MG63 (cell line): ENCODE results near the gene DAGLA. TPM values are rescaled to one million over a fixed set of nuclear protein-coding genes. Genes with fewer than 3 reads are reported as not detected.
"Not testable (repeated sequence)": the region's sequence is repeated elsewhere in the genome, so short reads cannot be mapped to it uniquely, and the experiment has no call there.

Experiments used
- DNase-seq: peaks from one replicate; pipeline ENCODE4 v3.0.0-alpha.2; 2020
- H3K27me3 ChIP-seq: fragments of 250-450 bp; sonication (Bioruptor Pico); 2 replicates; pipeline ENCODE4 v1.5.1; 2020; ENCODE audit warnings: mild to moderate bottlenecking, moderate library complexity
- H3K36me3 ChIP-seq: fragments of 250-450 bp; sonication (Bioruptor Pico); 2 replicates; pipeline ENCODE4 v1.5.1; 2020; ENCODE audit warnings: mild to moderate bottlenecking, moderate library complexity
- H3K4me3 ChIP-seq: fragments of 250-450 bp; sonication (Bioruptor Pico); 2 replicates; pipeline ENCODE4 v1.5.1; 2020; ENCODE audit warnings: mild to moderate bottlenecking, moderate library complexity
- H3K9me3 ChIP-seq: fragments of 250-450 bp; sonication (Bioruptor Pico); 2 replicates; pipeline ENCODE4 v1.5.1; 2020; ENCODE audit warnings: mild to moderate bottlenecking, moderate library complexity
- total RNA-seq: library from RNA; depleted of rRNA; stranded (reverse); fragments of >200 nt; shearing (Covaris generic); gene quantifications from 2 replicates; pipeline ENCODE4 v1.2.3, GENCODE V29; 2014; ENCODE audit warnings: low replicate concordance; rRNA removed

Gene DAGLA, protein sequence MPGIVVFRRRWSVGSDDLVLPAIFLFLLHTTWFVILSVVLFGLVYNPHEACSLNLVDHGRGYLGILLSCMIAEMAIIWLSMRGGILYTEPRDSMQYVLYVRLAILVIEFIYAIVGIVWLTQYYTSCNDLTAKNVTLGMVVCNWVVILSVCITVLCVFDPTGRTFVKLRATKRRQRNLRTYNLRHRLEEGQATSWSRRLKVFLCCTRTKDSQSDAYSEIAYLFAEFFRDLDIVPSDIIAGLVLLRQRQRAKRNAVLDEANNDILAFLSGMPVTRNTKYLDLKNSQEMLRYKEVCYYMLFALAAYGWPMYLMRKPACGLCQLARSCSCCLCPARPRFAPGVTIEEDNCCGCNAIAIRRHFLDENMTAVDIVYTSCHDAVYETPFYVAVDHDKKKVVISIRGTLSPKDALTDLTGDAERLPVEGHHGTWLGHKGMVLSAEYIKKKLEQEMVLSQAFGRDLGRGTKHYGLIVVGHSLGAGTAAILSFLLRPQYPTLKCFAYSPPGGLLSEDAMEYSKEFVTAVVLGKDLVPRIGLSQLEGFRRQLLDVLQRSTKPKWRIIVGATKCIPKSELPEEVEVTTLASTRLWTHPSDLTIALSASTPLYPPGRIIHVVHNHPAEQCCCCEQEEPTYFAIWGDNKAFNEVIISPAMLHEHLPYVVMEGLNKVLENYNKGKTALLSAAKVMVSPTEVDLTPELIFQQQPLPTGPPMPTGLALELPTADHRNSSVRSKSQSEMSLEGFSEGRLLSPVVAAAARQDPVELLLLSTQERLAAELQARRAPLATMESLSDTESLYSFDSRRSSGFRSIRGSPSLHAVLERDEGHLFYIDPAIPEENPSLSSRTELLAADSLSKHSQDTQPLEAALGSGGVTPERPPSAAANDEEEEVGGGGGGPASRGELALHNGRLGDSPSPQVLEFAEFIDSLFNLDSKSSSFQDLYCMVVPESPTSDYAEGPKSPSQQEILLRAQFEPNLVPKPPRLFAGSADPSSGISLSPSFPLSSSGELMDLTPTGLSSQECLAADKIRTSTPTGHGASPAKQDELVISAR
- total RNA-seq = 1.3 and 1.4 TPM in 2 replicates

DNA sequence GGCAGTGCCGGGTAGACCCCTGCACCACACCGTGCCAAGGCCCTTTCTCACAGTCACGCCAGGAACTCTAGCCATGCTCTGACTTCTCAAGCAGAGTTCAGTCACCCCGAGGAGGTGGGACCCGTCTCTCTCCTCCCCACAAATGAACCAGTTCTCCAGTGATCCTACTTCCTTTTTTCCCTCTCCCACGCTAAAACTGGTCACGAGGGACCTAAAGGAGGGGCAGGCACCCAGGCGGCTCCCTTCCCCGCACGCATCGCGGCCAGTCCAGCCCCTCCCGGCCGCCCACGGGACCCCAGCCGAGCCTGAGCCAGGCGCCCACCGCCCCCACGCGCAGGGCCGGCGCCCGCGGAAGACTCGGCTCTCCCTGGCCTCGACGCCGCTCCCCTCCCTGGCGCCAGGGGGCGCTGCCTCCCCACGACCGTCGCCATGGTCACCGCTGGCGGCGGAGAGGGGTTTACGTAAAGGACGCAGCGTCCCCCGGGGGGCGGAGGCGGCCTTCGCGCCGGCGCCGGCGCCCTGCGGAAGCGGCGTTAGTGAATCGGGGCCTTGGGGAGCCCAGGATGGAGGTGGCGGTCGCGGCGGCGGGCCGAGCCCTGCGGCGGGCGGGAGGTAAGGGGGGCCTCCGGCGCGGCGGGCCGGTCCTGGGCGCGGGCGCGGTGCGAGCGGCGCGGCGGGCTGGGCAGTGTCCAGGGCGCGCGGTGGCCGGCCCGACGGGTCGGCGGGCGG lies at the start of gene DAGLA:
Gene DAGLA, plus strand, starts transcription at position 499 of the 729 bp plus-strand sequence. CDS start 39,765 bp downstream, outside the sequence.
- DNase-seq = peak; percentile 58
- H3K4me3 ChIP-seq = peak within 1 kb of the TSS; percentile 65
- H3K27me3 ChIP-seq = peaks cover 16% of the 10 kb centered on the region
- no peaks in the 10 kb centered on the region for H3K36me3 ChIP-seq
- H3K9me3 ChIP-seq = no peaks in the 10 kb centered on the region

DNA sequence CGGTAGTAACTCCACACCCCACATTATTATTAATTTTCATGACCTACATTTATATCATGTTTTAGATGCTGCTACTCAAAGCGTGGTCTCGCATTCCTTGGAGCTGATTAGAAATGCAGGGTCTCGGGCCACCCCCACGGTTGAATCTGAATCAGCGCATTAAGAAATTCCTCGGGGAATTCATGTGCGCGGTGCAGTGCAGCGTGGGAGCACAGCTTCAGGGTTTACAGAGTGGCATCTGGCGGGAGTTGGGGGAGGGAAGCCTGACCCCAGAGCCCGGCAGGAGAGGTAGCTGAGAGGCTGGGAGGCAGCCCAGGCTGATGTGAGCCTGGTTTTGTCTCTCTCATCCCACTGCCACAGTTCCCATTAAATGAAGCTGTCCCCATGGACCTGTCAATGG lies 48.1 kb upstream of the DAGLA start:
- no peak for DNase-seq
- H3K36me3 ChIP-seq = no peaks in the 10 kb centered on the region
- no peaks in the 10 kb centered on the region for H3K27me3 ChIP-seq
- H3K9me3 ChIP-seq = no peaks in the 10 kb centered on the region
- no peak overlapping the region for H3K4me3 ChIP-seq

DNA sequence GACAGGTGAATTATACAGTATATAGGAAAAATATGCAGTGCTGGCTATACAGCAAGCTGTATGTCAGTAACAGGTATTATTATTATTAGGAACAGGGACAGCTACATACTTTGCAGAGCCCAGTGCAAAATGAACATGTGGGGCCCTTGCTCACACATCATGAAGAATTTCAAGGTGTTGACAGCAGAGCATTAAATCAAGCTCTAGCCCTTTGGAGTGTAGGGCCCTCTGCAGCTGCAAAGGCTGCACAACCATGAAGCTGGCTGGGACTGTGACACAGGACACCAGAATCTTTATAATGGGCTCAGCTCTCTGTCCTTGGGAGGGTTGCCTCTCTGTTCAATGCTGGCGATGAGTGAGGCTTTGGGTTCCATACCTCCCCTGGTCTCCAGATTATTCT lies 44.9 kb upstream of the DAGLA start:
- Histone ChIP-seq H3K9me3 (no peaks in the 10 kb centered on the region), H3K4me3 (no peak overlapping the region), H3K36me3 (no peaks in the 10 kb centered on the region), H3K27me3 (no peaks in the 10 kb centered on the region)
- no peak for DNase-seq

DNA sequence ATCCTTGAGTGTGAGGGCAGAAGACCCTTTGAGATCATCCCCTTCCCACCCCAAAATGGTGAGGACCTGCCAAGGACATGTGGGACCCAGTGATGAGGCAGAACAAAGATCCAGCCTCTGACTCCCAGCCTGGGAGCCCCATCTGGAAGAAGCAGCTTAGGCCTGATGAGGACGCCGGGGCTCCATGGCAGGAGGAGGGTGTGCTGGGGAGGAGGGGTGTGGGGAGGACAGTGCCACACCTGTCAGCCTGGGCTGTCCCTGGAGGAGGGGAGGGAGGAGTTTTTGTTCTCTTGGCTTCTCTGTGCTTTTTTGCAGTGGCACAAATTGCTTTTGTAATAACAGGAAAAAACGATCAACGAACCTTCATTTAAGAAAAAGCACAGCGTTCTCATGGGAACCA lies 44.4 kb upstream of the DAGLA start:
- no peak for DNase-seq
- no peaks in the 10 kb centered on the region for H3K9me3 ChIP-seq
- H3K36me3 ChIP-seq = no peaks in the 10 kb centered on the region
- no peaks in the 10 kb centered on the region for H3K27me3 ChIP-seq
- no peak overlapping the region for H3K4me3 ChIP-seq

DNA sequence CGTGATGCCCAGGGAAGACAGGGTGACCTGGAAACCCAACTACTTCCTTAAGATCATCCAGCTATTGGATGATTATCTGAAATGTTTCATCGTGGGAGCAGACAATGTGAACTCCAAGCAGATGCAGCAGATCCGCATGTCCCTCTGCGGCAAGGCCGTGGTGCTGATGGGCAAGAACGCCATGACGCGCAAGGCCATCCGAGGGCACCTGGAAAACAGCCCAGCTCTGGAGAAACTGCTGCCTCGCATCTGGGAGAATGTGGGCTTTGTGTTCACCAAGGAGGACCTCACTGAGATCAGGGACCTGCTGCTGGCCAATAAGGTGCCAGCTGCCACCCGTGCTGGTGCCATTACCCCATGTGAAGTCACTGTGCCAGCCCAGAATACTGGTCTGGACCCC lies 43.5 kb upstream of the DAGLA start:
- Histone ChIP-seq H3K4me3 (no peak overlapping the region), H3K27me3 (no peaks in the 10 kb centered on the region), H3K9me3 (no peaks in the 10 kb centered on the region), H3K36me3 (no peaks in the 10 kb centered on the region)
- DNase-seq = no peak

DNA sequence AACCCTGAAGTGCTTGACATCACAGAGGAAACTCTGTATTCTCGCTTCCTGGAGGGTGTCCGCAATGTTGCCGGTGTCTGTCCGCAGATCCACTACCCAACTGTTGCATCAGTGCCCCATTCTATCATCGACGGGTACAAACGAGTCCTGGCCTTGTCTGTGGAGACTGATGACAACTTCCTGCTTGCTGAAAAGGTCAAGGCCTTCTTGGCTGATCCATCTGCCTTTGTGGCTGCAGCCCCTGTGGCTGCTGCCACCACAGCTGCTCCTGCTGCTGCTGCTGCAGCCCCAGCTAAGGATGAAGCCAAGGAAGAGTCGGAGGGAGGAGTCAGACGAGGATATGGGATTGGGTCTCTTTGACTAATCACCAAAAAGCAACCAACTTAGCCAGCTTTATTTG lies 42.9 kb upstream of the DAGLA start:
- Histone ChIP-seq H3K27me3 (no peaks in the 10 kb centered on the region), H3K36me3 (no peaks in the 10 kb centered on the region), H3K9me3 (no peaks in the 10 kb centered on the region), H3K4me3 (no peak overlapping the region)
- DNase-seq = no peak

DNA sequence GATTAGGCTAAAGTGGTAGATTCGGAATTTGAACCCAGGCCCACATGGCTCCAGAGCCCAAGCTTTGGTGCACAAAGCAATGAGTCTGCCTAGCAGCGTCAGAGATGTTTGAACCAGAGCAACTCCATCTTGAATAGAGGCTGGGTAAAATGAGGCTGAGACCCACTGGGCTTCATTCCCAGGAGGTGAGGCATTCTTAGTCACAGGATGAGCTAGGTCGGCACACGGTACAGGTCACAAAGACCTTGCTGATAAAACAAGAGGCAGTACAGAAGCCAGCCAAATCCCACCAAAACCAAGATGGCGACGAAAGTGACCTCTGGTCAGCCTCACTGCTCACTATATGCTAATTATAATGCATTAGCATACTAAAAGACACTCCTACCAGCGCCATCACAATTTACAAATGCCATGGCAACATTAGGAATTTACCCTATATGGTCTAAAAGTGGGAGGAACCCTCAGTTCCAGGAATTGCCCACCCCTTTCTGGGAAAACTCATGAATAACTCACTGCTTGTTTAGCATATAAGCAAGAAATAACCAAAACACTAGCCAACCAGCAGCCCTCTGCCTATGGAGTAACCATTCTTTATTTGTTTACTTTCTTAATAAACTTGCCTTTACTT lies 40.3 kb upstream of the DAGLA start:
- DNase-seq = no peak
- Histone ChIP-seq H3K4me3 (no peak overlapping the region), H3K36me3 (no peaks in the 10 kb centered on the region), H3K27me3 (no peaks in the 10 kb centered on the region), H3K9me3 (no peaks in the 10 kb centered on the region)

DNA sequence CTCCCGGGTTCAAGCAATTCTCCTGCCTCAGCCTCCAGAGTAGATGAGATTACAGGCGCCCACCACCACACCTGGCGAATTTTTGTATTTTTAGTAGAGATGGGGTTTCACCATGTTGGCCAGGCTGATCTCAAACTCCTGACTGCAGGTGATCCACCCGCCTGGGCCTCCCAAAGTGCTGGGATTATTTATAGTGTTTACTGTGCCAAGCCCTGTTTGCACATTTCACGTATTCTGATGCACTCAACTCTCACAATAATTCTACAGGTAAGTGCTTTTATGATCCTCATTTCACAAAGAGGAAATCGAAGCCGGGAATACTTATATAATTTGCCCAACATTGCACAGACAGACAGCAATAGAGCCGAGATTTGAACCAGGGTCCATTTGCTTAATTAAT lies 38.0 kb upstream of the DAGLA start:
- no peaks in the 10 kb centered on the region for H3K36me3 ChIP-seq
- H3K4me3 ChIP-seq = no peak overlapping the region
- DNase-seq = no peak
- no peaks in the 10 kb centered on the region for H3K27me3 ChIP-seq
- no peaks in the 10 kb centered on the region for H3K9me3 ChIP-seq

DNA sequence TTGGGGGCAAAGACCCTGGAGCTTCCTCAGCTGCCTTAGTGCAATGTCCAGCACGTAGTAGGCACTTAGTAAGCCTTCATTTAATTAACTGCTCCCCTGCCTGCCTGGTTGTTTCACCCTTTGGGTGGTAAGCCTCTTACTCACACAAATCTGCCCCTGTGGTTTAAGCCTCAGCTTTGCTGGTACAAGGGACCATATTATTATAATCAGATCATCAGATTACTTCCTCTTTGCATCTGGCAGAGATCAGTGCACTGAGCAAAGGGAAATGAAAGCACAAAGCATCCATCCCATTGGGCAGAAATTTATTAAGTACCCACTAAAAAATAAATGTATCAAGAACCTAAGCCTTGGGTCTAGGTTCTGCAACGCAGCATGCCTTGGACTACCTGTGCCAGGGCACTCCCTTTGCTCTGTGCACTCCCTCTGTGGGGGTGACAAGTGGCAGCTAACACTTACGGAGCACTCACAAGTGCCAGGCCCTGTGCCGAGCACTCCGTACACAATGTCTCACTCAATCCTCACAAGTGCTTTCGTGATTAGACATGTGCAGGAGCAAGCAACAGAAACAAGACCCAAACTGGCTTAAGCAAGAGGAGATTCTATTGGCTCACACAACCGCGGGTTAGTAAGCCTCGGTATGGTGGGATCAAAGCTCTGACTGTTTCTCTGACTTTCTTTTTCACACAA lies 34.9 kb upstream of the DAGLA start:
- no peaks in the 10 kb centered on the region for H3K27me3 ChIP-seq
- H3K9me3 ChIP-seq = no peaks in the 10 kb centered on the region
- no peak overlapping the region for H3K4me3 ChIP-seq
- H3K36me3 ChIP-seq = no peaks in the 10 kb centered on the region
- DNase-seq = no peak

DNA sequence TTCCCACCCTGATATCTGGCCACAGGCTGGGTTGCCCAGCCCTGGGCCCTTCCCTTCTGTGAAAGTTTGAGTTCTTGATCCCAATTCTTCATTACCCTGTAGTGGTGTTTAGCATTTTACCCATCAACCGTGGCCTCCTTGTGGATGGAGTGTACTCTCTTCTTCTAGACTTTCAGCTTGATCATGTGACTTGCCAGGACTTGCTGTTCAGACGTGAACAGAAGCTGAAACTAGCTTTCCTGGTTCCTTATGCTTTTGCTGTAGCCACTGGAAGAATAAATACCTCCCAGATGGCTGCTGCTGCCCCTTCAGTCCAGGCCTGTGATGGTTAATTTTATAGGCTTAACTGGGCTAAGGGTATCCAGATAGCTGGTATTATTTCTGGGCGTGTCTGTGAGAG lies 32.7 kb upstream of the DAGLA start:
- DNase-seq = no peak

DNA sequence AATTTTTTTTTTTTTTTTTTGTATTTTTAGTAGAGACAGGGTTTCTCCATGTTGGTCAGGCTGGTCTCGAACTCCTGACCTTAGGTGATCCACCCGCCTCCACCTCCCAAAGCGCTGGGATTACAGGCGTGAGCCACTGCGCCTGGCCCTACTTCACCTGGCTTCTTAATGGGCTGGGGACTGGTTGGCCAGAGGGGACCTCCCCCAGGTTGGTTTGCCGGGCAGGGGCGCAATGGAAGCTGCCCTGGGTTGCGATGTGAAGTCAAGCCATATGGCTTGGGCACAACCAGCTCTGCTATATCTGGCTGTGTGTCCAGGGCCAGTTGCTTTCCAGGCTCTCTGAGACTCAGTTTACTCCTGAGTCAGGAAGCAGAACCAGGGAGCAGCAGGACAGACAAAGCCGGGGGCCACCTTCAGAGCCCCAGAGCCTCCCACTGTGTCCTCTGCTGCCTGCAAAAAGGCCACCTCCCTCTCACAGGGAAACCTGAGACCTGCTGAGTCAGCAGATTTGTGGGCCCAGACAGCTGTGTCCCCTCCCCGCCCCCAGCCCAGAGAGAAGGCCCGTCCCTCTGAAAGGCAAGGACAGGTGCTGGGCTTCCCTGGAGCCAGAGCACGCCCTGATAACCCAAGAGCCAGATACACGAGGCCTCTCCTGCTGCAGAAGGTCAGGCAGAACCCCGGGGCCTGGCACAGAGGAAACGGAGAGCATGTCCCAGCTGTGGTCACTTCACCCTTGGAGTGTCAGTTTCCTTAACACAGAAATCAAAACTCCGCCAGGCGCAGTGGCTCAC lies 29.2 kb upstream of the DAGLA start:
- H3K36me3 ChIP-seq = no peaks in the 10 kb centered on the region
- H3K27me3 ChIP-seq = 0 out of 2 replicates have a peak, but pooled peaks cover 3% of the 10 kb centered on the region
- H3K4me3 ChIP-seq = no peak overlapping the region
- no peak for DNase-seq
- no peaks in the 10 kb centered on the region for H3K9me3 ChIP-seq

More for the DNA sequence above, 32.7 kb upstream of the DAGLA start:
- H3K9me3 ChIP-seq = no peaks in the 10 kb centered on the region
- H3K4me3 ChIP-seq = no peak overlapping the region
- H3K36me3 ChIP-seq = no peaks in the 10 kb centered on the region
- no peaks in the 10 kb centered on the region for H3K27me3 ChIP-seq

DNA sequence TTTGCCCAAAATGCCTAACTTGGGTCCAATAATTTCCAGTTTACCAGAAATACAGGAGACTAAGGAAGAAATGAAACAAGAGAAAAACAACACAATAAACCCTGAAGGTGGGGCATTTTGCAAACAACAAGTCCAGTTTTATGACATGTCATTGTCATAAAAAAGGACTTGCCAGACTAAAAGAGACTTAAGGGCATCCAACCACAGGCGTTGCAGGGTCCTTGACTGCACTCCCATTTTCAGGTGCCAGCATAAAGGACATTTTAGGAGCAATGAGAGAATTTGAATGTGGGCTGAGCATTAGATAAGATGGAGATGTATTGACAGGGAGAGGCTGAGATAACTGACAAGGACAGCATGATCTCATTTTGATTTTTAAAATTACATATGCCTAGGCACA lies 28.1 kb upstream of the DAGLA start:
- Histone ChIP-seq H3K9me3 (no peaks in the 10 kb centered on the region), H3K36me3 (no peaks in the 10 kb centered on the region), H3K27me3 (0 out of 2 replicates have a peak, but pooled peaks cover 3% of the 10 kb centered on the region), H3K4me3 (no peak overlapping the region)
- no peak for DNase-seq

DNA sequence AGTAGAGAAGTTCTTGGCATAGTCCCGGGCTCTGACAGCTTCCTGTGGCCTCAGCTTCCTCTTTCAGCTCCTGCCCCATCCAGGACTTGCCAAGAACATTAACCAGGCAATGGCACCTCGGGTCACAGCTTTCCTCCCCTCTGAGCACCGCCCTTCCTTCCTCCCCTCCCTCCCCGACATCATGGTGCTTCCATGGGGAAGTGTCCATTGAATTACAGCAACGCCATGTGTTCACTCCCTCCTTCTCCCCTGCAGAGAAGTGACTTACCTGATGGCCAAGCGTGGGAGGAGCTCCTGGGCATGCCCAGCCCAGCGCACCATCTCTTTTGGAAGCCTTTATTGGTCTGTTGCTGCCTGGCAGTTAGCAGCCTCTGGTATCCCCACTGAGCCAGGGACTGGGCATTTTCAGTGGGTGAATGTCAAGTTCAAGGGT lies 25.8 kb upstream of the DAGLA start:
- no peaks in the 10 kb centered on the region for H3K36me3 ChIP-seq
- H3K4me3 ChIP-seq = no peak overlapping the region
- no peaks in the 10 kb centered on the region for H3K9me3 ChIP-seq
- DNase-seq = no peak
- 0 out of 2 replicates have a peak, but pooled peaks cover 3% of the 10 kb centered on the region for H3K27me3 ChIP-seq

DNA sequence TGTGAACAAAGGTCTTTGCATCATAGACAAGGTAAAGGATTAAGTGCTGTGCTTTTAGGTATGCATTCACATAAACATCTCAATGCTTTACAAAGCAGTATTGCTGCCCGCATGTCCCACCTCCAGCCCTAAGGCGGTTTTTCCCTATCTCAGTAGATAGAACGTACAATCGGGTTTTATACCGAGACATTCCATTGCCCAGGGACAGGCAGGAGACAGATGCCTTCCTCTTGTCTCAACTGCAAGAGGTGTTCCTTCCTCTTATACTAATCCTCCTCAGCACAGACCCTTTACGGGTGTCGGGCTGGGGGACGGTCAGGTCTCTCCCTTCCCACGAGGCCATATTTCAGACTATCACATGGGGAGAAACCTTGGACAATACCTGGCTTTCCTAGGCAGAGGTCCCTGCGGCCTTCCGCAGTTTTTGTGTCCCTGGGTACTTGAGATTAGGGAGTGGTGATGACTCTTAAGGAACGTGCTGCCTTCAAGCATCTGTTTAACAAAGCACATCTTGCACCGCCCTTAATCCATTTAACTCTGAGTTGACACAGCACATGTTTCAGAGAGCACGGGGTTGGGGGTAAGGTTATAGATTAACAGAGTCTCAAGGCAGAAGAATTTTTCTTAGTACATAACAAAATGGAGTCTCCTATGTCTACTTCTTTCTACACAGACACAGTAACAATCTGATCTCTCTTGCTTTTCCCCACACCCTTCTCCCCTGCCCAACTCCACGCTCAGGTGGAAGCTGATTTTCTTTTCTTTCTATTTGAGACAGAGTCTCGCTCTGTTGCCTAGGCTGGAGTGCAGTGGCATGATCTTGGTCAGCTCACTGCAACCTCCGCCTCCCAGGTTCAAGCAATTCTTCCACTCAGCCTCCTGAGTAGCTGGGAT lies 24.7 kb upstream of the DAGLA start:
- H3K36me3 ChIP-seq, H3K27me3 ChIP-seq, H3K4me3 ChIP-seq, DNase-seq, H3K9me3 ChIP-seq: not testable (repeated sequence)
